GM12891 (cell line): Measurements from ENCODE around the gene TERB2.
"Not testable (repeated sequence)": the region's sequence is repeated elsewhere in the genome, so short reads cannot be mapped to it uniquely, and the experiment has no call there.

Experiments used
- DNase-seq: peaks from one replicate; pipeline ENCODE4 v3.0.0; 2011; ENCODE audit warnings: low spot score; ENCODE audit not compliant: insufficient read length
- FAIRE-seq: peaks from 2 replicates; lab custom pipeline; 2011; peaks lifted over from hg19 to GRCh38; lab: Jason Lieb, UNC
- PAX5 ChIP-seq: IDR thresholded peaks from 2 replicates; pipeline ENCODE4 v1.6.1; 2011; ENCODE audit warnings: low read length, moderate library complexity, mild to moderate bottlenecking; ENCODE audit not compliant: insufficient read depth, severe bottlenecking
- POLR2A ChIP-seq: IDR thresholded peaks from 2 replicates; pipeline ENCODE4 v1.6.1; 2011; ENCODE audit warnings: low read depth, low read length, control low read depth
- POLR2AphosphoS5 ChIP-seq: IDR thresholded peaks from 2 replicates; pipeline ENCODE4 v1.6.1; 2011; ENCODE audit warnings: low read depth, low read length, control low read depth
- POU2F2 ChIP-seq: IDR thresholded peaks from 2 replicates; pipeline ENCODE4 v1.6.1; 2011; ENCODE audit warnings: low read depth, mild to moderate bottlenecking, control low read depth, low read length, moderate library complexity
- SPI1 ChIP-seq: IDR thresholded peaks from 2 replicates; pipeline ENCODE4 v1.6.1; 2011; ENCODE audit warnings: low read depth, low read length, control low read depth
- TAF1 ChIP-seq: IDR thresholded peaks from 2 replicates; pipeline ENCODE4 v1.6.1; 2011; ENCODE audit warnings: low read depth, low read length, control low read depth

TERB2 gene

DNA sequence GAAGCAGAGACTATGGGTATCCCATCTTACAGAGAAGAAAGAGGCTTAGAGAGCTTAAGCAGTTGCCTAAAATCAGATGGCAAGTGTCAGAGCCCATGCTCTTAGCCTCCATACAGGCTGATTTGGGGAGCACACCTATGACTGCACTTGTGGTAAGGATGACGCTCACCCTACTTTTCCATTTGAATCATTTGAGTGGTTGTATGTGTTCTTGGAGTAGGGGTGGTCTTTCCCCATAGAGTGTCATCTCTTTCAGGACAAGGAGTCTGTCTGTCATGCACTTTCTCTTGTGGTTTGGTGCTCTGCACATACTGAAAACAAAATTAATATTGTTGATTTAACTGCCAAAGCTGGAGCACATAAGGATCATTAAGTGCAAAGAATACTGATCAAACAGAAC is 31.2 kb downstream of the TERB2 start:
- peak; percentile 78 for FAIRE-seq

DNA sequence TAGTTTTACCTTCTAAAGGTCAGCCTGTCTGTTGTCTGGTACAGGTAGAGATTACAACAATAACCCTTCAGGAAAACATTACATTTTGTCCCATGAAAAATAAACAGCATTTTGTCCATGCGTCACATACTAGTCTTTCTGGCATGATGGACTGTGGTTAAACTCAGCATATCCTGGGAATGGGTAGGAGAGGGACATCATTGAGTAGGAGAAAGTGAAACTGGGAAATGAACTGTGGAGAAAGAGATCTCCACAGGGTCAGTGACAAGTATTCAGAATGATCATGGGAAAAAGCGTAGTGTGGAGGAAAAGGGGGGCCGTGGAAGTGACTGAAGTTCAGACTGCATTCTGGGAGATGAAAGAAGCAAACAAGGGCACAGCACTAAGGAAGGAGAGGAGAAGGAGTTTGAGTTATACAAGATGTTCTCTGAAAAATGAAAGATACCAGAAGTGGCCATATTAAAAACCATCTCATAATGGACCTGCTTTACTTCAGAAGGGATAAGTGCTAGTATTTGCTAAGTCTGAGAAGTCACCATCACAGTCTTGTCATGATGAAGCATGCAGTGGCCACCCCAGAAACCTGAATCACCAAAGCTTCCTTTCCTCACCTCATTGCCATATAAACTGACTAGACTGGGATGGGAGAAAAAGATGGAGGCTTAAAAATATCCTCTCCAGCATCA is 31.8 kb downstream of the TERB2 start:
- not testable (repeated sequence) for FAIRE-seq, DNase-seq

More for the DNA sequence above, 31.2 kb downstream of the TERB2 start:
- DNase-seq = not testable (repeated sequence)

DNA sequence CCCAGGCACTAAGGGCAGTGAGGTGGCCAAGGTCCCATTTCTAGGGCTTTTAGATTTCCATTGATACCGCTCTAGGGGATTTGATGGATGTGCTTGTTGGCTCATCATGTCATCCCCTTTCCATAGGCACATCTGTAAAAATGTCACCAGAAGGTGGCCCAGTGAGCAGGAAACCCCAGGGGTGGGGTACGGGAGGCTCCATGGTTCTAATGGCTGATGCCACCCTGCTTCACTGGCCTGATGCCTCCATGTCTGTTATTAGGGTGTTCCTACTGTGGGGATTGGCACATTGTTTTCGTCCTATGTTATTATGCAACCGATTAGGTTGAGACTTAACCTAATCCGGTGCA is 32.4 kb downstream of the TERB2 start:
- peak; percentile 78 for FAIRE-seq
- DNase-seq = not testable (repeated sequence)

DNA sequence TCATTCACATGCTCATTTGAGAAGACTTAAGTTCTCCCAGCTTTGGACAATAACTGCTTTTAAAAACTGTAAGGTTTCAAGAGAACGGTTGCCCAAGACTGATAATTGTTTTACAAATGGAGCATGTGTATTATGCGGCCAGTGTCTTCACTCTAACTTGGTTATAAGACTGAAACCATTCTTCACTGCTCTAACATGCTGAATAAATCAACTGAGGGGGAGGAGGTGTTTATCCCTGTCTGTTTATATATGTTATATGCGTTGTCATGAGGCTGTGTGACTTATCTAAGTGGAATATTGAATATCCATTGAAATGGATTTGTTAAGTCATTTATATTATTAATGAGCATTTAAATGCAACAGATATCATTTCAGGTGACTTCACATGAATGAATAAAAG is 41.1 kb downstream of the TERB2 start:
- FAIRE-seq, DNase-seq: not testable (repeated sequence)

DNA sequence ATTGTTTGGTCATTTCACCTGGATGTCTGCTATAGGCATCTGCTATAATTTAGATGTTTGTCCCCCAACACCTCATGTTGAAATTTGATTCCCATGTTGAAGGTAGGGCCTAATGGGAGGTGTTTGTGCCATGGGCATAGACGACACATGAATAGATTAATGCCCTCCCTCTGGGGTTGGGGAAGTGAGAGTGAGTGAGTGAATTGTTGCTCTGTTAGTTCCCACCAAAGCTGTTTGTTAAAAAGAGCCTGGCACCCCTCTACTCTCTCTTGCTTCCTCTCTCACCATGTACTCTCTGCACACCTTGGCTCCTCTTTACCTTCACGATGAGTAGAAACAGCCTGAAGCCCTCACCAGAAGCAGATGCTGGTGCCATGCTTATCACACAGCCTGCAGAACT is 42.6 kb downstream of the TERB2 start:
- TF ChIP-seq TAF1 (no peak), POU2F2 (no peak), PAX5 (no peak), POLR2A (no peak), POLR2AphosphoS5 (no peak), SPI1 (no peak)
- FAIRE-seq (no peak), DNase-seq (no peak)

DNA sequence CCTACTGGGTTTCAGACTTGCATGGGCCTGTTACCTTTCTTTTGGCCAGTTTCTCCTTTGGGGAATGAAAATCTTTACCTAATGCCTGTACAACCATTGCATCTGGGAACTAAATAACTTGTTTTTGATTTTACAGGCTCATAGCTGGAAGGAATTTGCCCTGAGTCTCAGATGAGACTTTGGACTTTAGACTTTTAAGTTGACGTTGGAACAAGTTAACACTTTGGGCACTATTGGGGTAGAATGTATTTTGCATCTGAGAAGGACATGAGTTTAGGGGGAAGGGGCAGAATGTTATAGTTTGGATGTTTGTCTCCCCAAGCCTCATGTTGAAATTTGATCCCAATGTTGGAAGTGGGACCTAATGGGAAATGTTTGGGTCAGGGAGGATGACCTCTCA is 44.7 kb downstream of the TERB2 start:
- not testable (repeated sequence) for DNase-seq, FAIRE-seq

DNA sequence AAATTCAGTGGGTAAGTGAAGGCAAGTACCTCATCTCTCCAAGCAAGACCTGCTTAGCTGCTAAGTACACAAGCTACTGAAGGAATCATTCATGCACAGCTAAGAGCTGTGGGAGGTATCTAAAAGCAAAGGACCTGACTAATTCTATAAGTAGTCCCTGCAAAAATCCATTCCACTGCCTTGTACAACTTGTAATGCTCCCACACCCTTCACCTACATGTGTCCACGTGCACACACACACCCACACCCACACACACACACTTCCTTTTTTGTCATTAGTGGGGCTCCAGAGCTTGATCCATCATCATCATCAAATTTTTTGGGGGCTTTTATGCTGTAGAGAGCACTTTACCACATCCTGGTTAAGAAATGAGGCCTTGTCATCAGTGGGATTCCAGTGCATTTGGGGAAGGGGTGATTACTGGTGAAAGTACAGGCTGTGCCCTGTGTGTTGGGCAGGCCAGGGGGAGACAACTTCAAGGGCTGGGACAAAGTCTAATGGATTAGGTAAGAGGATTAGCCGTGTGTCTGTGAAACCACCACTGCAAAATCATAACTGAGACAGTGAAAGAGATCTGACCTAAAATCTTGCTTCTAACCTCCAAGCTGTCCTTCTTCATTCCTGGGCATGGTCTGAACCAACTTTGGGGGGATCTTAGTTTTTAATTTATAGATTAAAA is 47.4 kb downstream of the TERB2 start:
- FAIRE-seq, DNase-seq: not testable (repeated sequence)

DNA sequence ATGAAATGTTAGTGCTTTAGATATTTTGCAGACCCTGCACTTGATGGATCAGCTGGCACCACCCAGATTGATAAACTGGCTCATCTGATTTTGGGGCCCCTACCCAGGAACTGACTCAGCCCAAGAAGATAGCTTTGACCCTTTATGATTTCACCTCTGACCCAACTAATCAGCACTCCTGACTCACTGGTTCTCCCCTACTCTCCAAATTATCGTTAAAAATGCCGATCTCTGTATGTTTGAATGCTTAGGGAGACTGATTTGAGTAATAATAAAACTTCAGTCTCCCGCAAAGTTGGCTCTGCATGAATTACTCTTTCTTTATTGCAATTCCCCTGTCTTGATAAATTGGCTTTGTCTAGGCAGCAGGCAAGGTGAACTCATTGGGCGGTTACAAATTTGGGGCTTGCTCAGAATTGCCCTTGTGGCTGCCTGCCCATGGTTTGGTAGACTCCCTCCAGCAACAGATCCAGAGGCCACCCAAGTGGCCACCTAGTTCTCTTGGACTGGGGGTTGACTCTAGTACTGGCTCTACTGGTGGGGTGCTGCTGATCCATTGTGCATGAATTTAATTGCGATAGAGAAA is 48.2 kb downstream of the TERB2 start:
- not testable (repeated sequence) for DNase-seq, FAIRE-seq

More for the DNA sequence above, 47.4 kb downstream of the TERB2 start:
- peak; percentile 81 for TF ChIP-seq SPI1

DNA sequence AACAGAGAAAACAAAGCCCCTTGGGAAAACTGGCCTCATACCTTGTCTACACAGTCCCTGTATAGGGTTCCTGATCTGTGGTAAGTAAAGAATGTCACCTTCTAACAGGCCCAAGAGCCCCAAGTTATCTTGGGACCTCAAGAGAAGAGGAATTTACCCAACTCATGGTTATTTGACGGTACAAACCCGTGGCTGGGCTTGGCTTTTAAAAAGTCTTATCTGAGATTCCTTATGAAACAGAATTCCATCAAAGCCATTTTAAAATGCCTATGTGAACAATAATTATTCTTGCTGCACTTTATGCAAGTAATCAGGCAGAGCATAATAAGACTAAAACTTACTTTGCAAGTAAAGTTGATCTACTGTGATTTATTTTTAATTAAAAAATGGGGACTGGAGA is 52.6 kb downstream of the TERB2 start:
- DNase-seq = no peak
- TF ChIP-seq POLR2A (no peak), TAF1 (no peak), SPI1 (no peak), PAX5 (no peak), POLR2AphosphoS5 (no peak), POU2F2 (no peak)
- FAIRE-seq = no peak

DNA sequence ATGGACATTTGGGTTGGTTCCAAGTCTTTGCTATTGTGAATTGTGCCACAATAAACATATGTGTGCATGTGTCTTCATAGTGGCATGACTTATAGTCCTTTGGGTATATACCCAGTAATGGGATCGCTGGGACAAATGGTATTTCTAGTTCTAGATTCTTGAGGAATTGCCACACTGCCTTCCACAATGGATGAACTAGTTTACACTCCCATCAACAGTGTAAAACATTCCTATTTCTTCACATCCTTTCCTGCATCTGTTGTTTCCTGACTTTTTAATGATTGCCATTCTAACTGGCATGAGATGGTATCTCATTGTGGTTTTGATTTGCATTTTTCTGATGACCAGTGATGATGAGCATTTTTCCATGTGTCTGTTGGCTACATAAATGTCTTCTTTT is 58.6 kb downstream of the TERB2 start:
- not testable (repeated sequence) for FAIRE-seq, DNase-seq

DNA sequence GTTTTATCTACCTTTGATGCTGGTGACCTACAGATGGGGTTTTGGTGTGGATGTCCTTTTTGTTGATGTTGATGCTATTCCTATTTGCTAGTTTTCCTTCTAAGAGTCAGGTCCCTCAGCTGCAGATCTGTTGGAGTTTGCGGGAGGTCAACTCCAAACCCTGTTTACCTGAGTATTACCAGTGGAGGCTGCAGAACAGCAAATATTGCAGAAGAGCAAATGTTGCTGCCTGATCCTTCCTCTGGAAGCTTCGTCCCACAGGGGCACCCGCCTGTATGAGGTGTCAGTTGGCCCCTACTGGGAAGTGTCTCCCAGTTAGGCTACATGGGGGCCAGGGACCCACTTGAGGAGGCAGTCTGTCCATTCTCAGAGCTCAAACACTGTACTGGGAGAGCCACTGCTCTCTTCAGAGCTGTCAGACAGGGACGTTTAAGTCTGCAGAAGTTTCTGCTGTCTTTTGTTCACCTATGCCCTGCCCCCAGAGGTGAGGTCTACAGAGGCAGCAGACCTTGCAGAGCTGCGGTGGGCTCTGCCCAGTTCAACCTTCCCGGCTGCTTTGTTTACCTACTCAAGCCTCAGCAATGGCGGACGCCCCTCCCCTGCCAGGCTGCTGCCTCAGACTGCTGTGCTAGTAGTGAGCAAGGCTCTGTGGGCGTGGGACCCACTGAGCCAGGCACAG is 63.9 kb downstream of the TERB2 start:
- not testable (repeated sequence) for FAIRE-seq, DNase-seq

DNA sequence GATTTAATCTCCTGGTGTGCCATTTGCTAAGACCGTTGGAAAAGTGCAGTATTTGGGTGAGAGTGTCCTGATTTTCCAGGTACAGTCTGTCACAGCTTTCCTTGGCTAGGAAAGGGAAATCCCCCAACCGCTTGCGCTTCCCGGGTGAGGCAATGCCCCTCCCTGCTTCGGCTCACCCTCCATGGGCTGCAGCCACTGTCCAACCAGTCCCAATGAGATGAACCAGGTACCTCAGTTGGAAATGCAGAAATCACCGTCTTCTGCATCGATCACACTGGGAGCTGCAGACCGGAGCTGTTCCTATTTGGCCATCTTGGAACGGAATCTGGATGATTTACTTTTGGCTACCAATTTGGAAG is 64.4 kb downstream of the TERB2 start:
- DNase-seq, FAIRE-seq: not testable (repeated sequence)
